GM19351 (cell line): ENCODE measurements around the gene ZNF487.
"Not testable (repeated sequence)": the region's sequence is repeated elsewhere in the genome, so short reads cannot be mapped to it uniquely, and the experiment has no call there.

Experiments
- ATAC-seq: cut with Tn5 transposase; IDR thresholded peaks from one replicate; pipeline ENCODE4 v1.9.1; 2021; ENCODE audit warnings: mild to moderate bottlenecking, moderate library complexity; ENCODE audit not compliant: unreplicated experiment

The ZNF487 gene

GRCh38 chr10:43430926-43431663 lies 5.8 kb upstream of the ZNF487 start:
- no peak for ATAC-seq

GRCh38 chr10:43437141-43437870 lies 395 bp downstream of the ZNF487 start:
- no peak for ATAC-seq

GRCh38 chr10:43440463-43441134 lies 3.7 kb downstream of the ZNF487 start:
- ATAC-seq = no peak

- no peak for ATAC-seq
These were observed 7.4 kb downstream of the ZNF487 start for GRCh38 chr10:43444323-43444722.

- ATAC-seq = no peak
These were observed 8.1 kb downstream of the ZNF487 start for GRCh38 chr10:43444897-43445466.

- not testable (repeated sequence) for ATAC-seq
These were observed 9.5 kb downstream of the ZNF487 start for GRCh38 chr10:43446219-43447017.

GRCh38 chr10:43448742-43449141 lies 11.8 kb downstream of the ZNF487 start:
- no peak for ATAC-seq

- no peak for ATAC-seq
These were observed 15.5 kb downstream of the ZNF487 start for GRCh38 chr10:43452356-43452914.

GRCh38 chr10:43453266-43453831 lies 16.4 kb downstream of the ZNF487 start:
- peak; percentile 44 for ATAC-seq

GRCh38 chr10:43454025-43454424 lies 17.1 kb downstream of the ZNF487 start:
- ATAC-seq = not testable (repeated sequence)

GRCh38 chr10:43456561-43456960 lies 19.6 kb downstream of the ZNF487 start:
- not testable (repeated sequence) for ATAC-seq

GRCh38 chr10:43458227-43458626 lies 21.3 kb downstream of the ZNF487 start:
- no peak for ATAC-seq

- ATAC-seq = peak; percentile 85
These were observed 25.0 kb downstream of the ZNF487 start for GRCh38 chr10:43461950-43462349.

GRCh38 chr10:43465086-43465735 lies 28.3 kb downstream of the ZNF487 start:
- not testable (repeated sequence) for ATAC-seq

- ATAC-seq = not testable (repeated sequence)
These were observed 28.8 kb downstream of the ZNF487 start for GRCh38 chr10:43465736-43466120.

GRCh38 chr10:43471146-43471545 lies 34.2 kb downstream of the ZNF487 start:
- ATAC-seq = no peak

- ATAC-seq = no peak
These were observed 35.2 kb downstream of the ZNF487 start for GRCh38 chr10:43471935-43472720.

GRCh38 chr10:43479275-43479674 lies 42.4 kb downstream of the ZNF487 start:
- ATAC-seq = no peak
